Measurements from ENCODE around the gene TOMM7.
"Not testable (repeated sequence)": the region's sequence is repeated elsewhere in the genome, so short reads cannot be mapped to it uniquely, and the experiment has no call there.

Gene TOMM7

GRCh38 chr7:22779730-22780323 lies 42.8 kb downstream of the TOMM7 start:
- not testable (repeated sequence) for DNase-seq

DNA sequence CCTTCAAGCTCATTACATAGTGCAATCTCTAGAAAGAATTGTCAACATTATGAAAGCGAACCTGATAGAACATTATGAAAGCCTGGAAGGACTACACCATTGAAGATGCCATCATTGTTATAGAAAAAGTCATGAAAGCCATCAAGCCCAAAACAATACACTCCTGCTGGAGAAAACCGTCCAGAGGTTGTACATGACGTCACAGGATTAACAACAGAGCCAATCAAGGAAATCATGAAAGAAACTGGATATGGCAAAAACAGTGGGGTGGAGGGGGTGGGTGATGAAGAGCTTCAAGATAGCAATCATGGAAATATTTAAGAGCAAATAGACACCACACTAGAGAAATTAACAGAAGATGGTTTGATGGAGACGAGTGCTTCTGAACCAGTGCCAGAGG lies 45.7 kb downstream of the TOMM7 start:
- no peak for DNase-seq

DNA sequence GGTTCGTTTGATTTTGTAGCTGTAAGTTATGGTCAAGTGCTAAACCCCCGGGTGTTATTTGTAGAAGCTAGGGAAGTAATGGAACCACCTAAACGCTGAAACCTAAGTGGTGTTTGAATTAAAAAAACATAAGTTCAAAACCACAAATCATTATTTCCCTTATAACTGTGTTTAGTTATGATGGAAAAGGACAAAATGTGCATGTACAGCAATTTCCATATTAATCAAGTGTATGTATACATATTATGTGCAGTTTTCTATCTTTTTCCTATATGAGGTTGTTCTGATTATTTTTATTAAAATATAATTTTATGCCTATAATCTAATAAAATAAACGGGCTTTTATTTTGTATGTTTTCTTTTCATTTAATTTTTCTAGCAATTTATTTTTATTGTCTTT lies 49.8 kb downstream of the TOMM7 start:
- DNase-seq, result no peak

DNA sequence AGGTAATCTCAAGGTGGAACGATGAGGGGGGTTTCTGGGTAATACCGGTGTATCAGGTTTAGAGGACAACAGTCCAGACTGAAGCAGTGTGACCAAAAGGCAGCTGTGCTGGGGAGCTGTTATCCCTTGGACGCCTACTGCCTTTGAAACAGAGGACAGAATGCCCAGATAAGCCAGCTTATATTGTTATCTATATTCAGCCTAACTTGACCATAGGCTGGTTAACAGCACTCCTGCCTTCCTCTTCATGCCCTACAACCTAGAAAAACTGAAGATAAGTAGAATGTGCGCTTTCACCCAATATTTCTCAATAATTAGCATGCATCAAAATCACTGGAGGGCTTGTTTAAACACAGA lies 50.8 kb downstream of the TOMM7 start:
- DNase-seq, result no peak

- no peak for DNase-seq
These were observed 51.3 kb downstream of the TOMM7 start for GRCh38 chr7:22771194-22771871.

DNA sequence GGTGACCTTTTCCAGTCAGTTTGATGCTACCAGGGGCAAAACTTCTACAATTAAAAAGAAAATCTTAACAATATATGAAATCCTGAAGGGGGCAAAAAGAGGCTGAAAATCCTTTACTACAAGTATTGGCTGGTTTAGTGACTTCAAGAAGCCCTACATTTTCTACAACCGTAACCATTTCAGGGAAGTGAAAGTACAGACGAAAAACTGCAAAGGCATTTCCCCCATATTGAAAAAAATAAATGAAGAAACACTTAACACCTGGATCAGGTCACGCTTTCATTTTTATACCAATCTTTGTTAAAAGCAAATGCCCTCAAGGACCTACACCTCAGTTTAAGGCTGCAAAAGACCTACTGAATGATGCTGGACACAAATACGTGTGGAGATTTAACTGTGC lies 57.0 kb downstream of the TOMM7 start:
- no peak for DNase-seq

Data from activated CD4-positive, alpha-beta T cell treated with anti-CD3 and anti-CD28 coated beads, Interleukin-2, Interleukin-6, amounts not matched to agents 100 ng/mL and 50 ng/mL, durations not matched to agents 16 hours and 8 hours (primary cell).